Measurements from ENCODE around the gene FLVCR2.

GRCh38 chr14:75610834-75611233 is 32.4 kb downstream of the FLVCR2 start:
- TF ChIP-seq CTCF (conservative IDR thresholded peaks at IDR 0.05; ENCODE audit: low read depth in 2 of 2): no peak
- TF ChIP-seq ZNF114 (CRISPR knock-in tag; IDR thresholded peaks at IDR 0.05): no peak
- no peak for TF ChIP-seq EZH2phosphoT487 (IDR thresholded peaks at IDR 0.05; ENCODE audit: unreplicated experiment)
- no peak for TF ChIP-seq POLR2AphosphoS5 (IDR thresholded peaks at IDR 0.05; ENCODE audit: low read depth)
- TF ChIP-seq JUNB (IDR thresholded peaks at IDR 0.05; ENCODE audit: unreplicated experiment): no peak
- TF ChIP-seq EZH2 (IDR thresholded peaks at IDR 0.05; ENCODE audit: low read depth, unreplicated experiment): no peak
- TF ChIP-seq, protein P1, sequence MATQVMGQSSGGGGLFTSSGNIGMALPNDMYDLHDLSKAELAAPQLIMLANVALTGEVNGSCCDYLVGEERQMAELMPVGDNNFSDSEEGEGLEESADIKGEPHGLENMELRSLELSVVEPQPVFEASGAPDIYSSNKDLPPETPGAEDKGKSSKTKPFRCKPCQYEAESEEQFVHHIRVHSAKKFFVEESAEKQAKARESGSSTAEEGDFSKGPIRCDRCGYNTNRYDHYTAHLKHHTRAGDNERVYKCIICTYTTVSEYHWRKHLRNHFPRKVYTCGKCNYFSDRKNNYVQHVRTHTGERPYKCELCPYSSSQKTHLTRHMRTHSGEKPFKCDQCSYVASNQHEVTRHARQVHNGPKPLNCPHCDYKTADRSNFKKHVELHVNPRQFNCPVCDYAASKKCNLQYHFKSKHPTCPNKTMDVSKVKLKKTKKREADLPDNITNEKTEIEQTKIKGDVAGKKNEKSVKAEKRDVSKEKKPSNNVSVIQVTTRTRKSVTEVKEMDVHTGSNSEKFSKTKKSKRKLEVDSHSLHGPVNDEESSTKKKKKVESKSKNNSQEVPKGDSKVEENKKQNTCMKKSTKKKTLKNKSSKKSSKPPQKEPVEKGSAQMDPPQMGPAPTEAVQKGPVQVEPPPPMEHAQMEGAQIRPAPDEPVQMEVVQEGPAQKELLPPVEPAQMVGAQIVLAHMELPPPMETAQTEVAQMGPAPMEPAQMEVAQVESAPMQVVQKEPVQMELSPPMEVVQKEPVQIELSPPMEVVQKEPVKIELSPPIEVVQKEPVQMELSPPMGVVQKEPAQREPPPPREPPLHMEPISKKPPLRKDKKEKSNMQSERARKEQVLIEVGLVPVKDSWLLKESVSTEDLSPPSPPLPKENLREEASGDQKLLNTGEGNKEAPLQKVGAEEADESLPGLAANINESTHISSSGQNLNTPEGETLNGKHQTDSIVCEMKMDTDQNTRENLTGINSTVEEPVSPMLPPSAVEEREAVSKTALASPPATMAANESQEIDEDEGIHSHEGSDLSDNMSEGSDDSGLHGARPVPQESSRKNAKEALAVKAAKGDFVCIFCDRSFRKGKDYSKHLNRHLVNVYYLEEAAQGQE (IDR thresholded peaks at IDR 0.05; ENCODE audit: unreplicated experiment): no peak
- TF ChIP-seq ZNF331 (CRISPR knock-in tag; IDR thresholded peaks at IDR 0.05; ENCODE audit: low read depth): no peak
- TF ChIP-seq, protein P2, sequence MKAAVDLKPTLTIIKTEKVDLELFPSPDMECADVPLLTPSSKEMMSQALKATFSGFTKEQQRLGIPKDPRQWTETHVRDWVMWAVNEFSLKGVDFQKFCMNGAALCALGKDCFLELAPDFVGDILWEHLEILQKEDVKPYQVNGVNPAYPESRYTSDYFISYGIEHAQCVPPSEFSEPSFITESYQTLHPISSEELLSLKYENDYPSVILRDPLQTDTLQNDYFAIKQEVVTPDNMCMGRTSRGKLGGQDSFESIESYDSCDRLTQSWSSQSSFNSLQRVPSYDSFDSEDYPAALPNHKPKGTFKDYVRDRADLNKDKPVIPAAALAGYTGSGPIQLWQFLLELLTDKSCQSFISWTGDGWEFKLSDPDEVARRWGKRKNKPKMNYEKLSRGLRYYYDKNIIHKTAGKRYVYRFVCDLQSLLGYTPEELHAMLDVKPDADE (IDR thresholded peaks at IDR 0.05): no peak
- no peak for TF ChIP-seq CREB1 (CRISPR knock-in tag; IDR thresholded peaks at IDR 0.05; ENCODE audit: low read depth)
- TF ChIP-seq STAT1 (IDR thresholded peaks at IDR 0.05; ENCODE audit: unreplicated experiment): no peak
- TF ChIP-seq ZNF462 (CRISPR knock-in tag; IDR thresholded peaks at IDR 0.05): no peak
